Fibroblast of the aortic adventitia (primary cell): Measurements from ENCODE around the gene MAP6. TPM values are rescaled to one million over a fixed set of nuclear protein-coding genes. Genes with fewer than 3 reads are reported as not detected.

Experiments used
- DNase-seq: peaks from one replicate; pipeline ENCODE4 v3.0.0-alpha.2; 2010; ENCODE audit warnings: low read depth
- H3K4me3 ChIP-seq: 2 replicates; pipeline ENCODE4 v1.5.1; 2011; ENCODE audit warnings: low read depth, mild to moderate bottlenecking, control low read depth, low read length, moderate library complexity
- total RNA-seq: library from RNA; depleted of rRNA; stranded (reverse); fragments of >200 nt; gene quantifications from 2 replicates; pipeline ENCODE4 v1.2.3, GENCODE V29; 2012; ENCODE audit warnings: low replicate concordance
- TF ChIP-seq, protein P1 (sequence below): IDR thresholded peaks from 2 replicates; pipeline ENCODE4 v1.5.1; 2011; ENCODE audit warnings: mild to moderate bottlenecking, low read length, control low read depth, inconsistent platforms; ENCODE audit not compliant: insufficient read depth

MAP6 gene
- total RNA-seq, 1 donor, result 10.0 TPM

DNA sequence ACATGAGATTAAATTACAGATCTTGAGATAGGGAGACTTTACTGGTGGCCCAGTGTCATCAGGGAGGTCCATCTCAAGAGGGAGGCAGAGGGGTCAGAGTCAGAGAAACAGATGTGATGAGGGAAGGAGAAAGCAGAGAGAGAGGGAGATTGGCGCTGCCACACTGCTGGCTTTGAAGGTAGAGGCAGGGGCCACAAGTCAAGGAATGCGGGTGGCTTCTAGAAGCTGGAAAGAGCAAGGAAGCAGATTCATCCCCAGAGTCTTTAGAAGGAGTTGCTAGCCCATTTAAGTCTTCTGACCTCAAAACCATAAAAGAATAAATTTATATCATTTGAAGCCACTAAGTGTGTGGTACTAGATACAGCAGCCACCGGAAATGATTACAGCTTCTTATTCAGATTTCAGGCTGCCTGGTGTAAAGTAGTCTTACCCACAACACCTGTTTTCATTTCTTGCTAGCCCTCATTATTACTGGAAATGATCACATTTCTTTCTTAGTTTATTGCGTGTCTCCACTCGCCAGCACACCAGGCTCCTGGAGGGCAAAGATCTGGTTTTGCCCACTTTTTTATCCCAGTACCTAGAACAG is 119.4 kb downstream of the MAP6 start:
- DNase-seq, result no peak
- TF ChIP-seq, protein P1, sequence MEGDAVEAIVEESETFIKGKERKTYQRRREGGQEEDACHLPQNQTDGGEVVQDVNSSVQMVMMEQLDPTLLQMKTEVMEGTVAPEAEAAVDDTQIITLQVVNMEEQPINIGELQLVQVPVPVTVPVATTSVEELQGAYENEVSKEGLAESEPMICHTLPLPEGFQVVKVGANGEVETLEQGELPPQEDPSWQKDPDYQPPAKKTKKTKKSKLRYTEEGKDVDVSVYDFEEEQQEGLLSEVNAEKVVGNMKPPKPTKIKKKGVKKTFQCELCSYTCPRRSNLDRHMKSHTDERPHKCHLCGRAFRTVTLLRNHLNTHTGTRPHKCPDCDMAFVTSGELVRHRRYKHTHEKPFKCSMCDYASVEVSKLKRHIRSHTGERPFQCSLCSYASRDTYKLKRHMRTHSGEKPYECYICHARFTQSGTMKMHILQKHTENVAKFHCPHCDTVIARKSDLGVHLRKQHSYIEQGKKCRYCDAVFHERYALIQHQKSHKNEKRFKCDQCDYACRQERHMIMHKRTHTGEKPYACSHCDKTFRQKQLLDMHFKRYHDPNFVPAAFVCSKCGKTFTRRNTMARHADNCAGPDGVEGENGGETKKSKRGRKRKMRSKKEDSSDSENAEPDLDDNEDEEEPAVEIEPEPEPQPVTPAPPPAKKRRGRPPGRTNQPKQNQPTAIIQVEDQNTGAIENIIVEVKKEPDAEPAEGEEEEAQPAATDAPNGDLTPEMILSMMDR, result no peak
- no peak overlapping the region for H3K4me3 ChIP-seq

DNA sequence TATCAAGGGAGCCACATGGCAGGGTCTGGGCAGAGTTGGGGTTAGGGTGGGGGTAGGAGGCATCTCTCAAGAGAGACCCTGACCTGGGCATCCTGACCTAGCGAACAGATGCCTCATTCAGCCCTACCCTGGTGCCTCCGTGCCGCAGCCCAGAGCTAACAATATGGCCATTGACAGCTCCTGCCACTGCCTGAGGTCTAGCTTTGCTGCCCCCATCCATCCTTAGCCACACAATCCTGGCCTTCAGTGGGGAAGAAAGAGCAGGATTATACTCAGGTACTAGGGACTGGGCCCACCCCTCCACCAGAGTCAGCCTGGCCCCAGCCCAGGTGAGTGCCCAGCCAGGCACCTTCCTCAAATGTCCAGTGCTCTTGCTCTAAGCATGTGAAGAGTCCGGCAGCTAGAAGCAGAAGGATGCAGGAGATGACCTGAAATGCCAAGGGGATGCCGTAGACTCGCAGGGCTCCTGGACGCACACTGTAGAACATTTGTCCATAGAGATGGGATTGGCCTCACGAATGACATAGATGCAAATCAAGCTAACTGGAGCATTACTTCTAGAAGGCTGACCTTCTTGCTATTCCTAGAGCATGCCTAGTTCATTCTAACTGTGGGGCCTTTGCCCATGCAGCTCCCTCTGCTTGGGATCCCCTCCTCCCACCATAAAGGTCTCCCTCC is 120.1 kb downstream of the MAP6 start:
- no peak overlapping the region for H3K4me3 ChIP-seq
- DNase-seq, result no peak
- TF ChIP-seq, protein P1, result no peak

GRCh38 chr11:75547617-75548058 is 121.2 kb downstream of the MAP6 start:
- TF ChIP-seq, protein P1, result peak; percentile 80
- DNase-seq, result peak; percentile 77
- H3K4me3 ChIP-seq, result no peak overlapping the region

GRCh38 chr11:75547177-75547576 is 121.7 kb downstream of the MAP6 start:
- H3K4me3 ChIP-seq, result no peak overlapping the region
- DNase-seq, result no peak
- TF ChIP-seq, protein P1, result no peak

DNA sequence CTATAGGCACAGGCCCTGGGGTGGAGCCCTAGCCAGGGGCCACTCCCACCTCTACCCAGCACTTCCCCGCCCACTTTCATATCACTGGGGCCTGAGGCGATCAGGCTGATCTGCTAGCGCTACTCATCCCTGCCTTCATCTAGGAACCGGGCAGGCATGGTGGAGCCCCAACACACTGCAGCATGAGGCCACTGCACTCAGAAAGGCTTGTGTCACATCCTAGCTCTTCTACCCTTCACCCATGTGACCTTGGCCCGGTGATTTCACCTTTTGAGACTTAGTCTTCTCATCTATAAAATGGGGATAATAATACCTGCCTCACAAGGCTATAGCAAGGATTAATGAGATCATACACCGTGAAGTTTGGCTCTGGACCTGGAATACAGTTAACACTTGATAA is 125.0 kb downstream of the MAP6 start:
- no peak for DNase-seq
- TF ChIP-seq, protein P1, result no peak
- H3K4me3 ChIP-seq, result no peak overlapping the region

- DNase-seq, result no peak
- H3K4me3 ChIP-seq, result no peak overlapping the region
- TF ChIP-seq, protein P1, result no peak
These were observed 126.8 kb downstream of the MAP6 start for GRCh38 chr11:75542088-75542438.
